RKO (cell line): ENCODE measurements around the gene MOB3A.
"Not testable (repeated sequence)": the region's sequence is repeated elsewhere in the genome, so short reads cannot be mapped to it uniquely, and the experiment has no call there.

ENCODE experiments used
- DNase-seq: peaks from one replicate; pipeline ENCODE4 v3.0.0-alpha.2; 2016; ENCODE audit warnings: low spot score

The MOB3A gene

GRCh38 chr19:2096034-2096479 is at the start of gene MOB3A:
MOB3A (minus strand) TSS chr19:2096326; CDS start chr19:2078560, 17,766 bp downstream.
- peak; percentile 91 for DNase-seq

GRCh38 chr19:2145831-2146241 is 49.7 kb upstream of the MOB3A start:
- DNase-seq = no peak

GRCh38 chr19:2144190-2144589 is 48.1 kb upstream of the MOB3A start:
- no peak for DNase-seq

- DNase-seq = no peak
Measured at GRCh38 chr19:2142173-2142829, 46.2 kb upstream of the MOB3A start.

DNA sequence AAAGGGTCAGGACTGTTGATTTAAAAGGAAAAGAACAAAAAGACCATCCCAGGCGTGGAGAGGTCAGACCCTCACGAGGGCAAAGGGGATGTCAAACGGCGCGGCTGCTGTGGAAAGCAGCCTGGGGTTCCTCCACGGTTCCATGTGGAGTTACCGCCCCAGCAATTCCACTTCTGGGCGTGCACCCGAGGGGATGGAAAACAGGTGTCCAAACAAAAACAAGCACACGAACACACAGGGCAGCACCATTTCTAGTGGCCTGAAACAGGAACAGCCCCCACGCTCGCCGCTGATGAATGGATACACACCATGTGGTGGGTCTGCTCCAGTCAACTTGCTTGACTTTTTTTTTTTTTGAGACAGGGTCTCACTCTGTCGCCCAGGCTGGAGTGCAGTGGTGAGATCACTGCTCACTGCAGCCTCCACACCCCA is 44.0 kb upstream of the MOB3A start:
- no peak for DNase-seq

DNA sequence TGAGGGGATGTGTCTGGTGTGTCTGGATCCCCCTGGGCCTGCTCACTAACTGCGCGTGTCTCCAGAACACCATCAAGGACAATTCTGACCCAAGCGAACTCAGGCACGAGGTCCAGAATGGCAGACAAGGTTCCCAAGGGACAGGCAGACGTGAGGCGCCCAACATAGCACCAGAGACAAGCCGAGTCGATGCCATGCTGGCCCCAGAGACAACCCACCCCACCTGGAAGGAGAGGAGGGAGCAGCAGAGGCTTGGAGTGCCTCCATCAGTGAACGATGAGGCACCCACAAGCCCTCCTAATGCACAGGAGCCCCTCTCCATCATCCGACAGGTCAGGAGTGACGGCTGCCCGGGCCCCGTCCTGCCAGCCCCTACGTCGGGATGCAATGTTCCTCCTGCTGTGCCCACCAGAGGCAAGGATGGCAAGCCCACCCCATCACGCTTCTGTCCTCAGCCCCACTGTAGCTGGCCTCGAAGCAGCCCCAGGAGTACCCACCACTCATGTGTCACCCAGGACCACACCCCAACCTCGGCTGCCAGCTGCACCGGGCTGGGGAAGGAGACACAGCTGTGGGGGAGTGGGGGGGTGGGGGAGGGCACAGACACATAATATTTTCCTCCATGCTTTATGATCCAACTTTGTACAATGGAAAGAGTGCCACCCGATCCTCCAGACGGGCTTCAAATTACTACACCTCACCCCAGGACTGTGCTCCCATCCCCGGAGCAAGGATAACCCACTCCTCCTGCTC is 43.4 kb upstream of the MOB3A start:
- no peak for DNase-seq

GRCh38 chr19:2138061-2138728 is 42.1 kb upstream of the MOB3A start:
- DNase-seq = no peak

DNA sequence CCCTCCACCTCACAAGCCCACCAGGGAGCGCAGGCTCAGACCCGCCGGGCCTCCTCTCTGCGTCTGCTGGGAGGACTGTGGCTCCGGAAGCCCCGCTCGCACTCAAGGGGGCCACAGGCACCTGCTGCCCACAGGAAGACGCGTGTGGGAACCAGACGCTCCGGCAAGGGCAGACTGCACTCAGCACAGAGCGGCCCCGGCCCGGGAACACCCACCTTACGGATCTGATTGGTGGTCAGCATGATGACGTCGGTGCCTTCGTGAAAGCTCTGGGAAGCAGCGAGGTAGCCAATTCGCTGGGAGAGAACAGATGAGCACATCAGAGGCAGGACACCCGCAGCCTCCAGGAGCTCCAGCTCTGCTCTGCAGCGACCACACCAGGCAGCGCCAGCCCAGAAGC is 40.7 kb upstream of the MOB3A start:
- no peak for DNase-seq

DNA sequence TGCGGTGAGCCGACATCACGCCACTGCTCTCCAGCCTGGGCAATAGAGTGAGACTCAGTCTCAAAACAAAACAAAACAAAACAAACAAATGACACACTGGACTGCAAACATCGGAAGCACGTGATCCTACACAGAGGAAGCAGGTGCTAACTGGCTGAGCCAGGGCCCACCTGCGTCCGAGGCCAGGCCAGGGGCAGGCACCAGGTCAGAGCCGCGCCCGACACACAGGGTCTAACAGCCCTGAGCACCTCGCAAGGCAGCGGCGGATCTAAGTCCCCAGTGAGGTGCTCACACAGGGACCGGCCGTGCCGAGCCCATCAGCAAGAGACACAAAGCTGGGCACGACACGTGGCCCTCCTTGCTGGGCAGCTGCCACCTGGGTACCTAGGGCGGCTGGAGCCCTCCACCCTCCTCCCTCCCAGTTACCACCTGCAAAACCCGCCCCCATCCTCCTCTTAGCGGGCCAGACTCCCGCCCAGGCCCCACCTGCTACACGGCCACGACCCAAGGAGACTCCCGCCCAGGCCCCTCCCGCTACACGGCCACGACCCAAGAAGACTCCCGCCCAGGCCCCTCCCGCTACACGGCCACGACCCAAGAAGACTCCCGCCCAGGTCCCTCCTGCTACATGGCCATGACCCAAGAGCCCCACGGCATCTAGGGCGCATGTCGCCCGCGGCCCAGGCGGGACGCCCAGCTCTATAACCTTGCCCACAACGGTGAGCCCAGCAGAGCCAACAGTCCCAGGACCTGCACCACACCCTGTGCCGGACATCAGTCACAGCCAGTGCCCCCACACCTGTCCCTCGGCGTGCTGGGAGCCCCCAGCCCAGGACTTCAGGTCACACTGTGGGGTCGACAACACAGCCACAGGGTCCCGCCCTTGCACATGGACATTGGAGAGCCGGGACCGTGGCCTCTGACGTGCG is 39.6 kb upstream of the MOB3A start:
- no peak for DNase-seq

- DNase-seq = no peak
Measured at GRCh38 chr19:2132731-2133490, 36.8 kb upstream of the MOB3A start.

DNA sequence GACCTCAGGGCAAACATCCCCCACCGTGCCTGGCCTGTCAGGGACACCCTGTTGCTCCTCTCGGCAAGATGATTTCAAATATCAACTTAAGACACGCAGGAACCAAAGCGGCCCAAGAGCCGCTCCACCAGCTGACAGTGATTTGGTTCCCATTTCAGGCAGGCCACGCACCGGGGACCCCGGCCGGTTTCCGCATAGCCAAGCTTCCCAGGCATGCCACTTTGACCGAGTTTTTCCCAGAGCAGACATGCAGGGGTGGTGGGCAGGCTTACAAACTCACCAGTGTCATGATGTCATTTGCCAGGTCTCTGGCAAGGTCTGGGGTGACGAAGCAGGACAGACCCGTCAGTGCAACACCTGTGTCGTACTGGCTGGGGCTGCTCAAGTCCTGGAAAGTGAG is 36.1 kb upstream of the MOB3A start:
- no peak for DNase-seq

- DNase-seq = not testable (repeated sequence)
Measured at GRCh38 chr19:2131012-2131975, 35.2 kb upstream of the MOB3A start.

DNA sequence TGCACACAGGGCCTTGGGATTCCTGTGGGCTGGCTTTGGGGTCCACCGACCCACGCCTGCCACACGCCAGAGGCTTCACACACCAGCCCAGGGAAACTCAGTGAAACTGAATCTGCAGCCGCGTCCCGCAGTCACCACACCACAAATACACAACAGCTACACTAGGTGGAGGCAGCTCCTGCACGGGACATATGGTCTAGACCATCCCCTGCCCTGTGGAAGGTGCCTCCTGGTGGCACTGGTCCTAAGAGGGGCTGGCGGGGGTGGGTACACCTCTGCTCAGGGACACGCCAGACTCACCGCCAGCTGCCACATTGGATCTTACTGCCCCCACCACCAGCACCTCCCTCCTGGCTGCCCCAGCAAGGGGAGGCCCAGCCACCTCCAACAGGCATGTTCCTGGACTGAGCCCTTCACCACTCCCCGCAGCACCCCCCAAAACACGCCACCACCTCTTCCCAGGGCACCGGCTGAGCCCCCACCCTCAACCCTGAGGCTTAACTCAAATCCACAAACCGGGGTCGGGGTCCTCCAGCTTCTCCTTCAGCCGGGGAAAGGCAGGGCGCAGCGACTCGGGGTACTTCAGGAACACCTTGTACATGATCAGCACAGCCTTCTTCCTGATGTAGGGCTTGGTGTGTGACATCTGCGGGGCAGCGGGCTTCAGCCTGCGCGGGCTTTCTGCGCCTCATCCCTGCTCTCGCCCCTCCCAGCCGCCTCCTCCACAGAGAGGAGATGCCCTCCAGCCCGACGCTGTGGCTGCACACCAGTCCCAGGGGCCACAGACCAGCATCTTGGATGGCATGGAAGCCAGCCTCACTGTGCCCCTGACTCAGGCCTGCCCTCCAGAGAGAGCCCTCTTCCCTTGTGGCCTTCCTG is 34.0 kb upstream of the MOB3A start:
- DNase-seq = no peak

GRCh38 chr19:2129486-2129885 is 33.4 kb upstream of the MOB3A start:
- DNase-seq = no peak

GRCh38 chr19:2129022-2129421 is 32.9 kb upstream of the MOB3A start:
- DNase-seq = no peak

- DNase-seq = not testable (repeated sequence)
Measured at GRCh38 chr19:2128252-2128651, 32.1 kb upstream of the MOB3A start.

DNA sequence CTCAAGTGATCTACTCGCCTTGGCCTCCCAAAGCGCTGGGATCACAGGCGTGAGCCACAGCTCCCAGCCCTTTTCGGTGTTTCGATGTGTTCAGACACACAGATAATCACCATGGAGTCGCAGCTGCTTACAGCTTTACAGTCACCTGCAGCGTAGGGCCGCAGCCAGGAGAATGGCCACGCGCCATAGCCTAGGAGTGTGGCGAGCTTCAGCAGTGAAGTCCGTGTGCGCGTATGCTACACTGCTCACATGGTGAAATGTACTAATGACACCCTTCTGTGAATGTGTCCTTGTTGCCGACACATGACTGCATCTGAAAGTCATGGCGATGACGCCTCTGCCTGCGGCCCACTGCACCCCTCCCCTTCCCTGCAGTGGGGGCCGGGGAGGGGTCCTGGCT is 31.6 kb upstream of the MOB3A start:
- no peak for DNase-seq

DNA sequence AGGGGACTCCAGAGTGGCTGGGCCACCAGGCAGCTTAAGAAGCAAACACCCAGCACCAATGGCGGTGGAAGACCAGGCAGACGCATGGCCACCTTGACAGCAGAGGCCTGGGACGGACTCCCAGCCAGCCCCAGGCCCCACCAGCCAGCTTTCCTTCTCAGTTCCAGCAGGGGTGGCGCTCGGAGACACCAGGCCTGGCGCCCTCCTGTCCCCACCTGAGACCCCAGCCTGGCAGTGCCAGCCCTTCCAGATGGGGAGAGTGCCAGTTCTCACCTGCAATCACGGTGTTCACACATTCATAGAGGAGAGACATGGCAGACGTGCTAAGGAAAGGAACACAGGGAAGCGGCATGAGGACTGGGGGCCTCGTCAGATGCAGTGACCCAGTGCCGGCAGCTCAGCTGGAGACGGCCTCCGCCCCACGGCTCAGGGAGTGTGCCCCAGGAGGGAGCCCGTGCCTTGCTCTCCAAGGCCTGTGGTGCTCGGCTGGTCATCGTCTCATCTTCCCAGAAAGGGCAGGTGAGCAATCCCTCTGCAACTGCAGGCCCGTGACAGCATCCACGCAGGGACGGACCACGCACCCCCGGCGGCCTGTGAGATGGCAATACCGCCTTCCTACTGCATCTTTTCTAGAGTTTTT is 30.9 kb upstream of the MOB3A start:
- no peak for DNase-seq
